ENCODE results near the gene GRIA4. TPM values are rescaled to one million over a fixed set of nuclear protein-coding genes. Genes with fewer than 3 reads are reported as not detected.

The GRIA4 gene
- total RNA-seq, 1 donor from 2014 or later, result 0.27 TPM

GRCh38 chr11:105852403-105852802, 242.5 kb downstream of the GRIA4 start:
- no peak overlapping the region for H3K9ac ChIP-seq (ENCODE audit: low read length)
- DNase-seq (ENCODE audit: low read depth) (no peak), FAIRE-seq (no peak)
- H4K20me1 ChIP-seq (ENCODE audit: insufficient read depth, low read length), result no peaks in the 10 kb centered on the region
- H3K27ac ChIP-seq (ENCODE audit: low read depth, low read length), result no peak overlapping the region
- no peak for TF ChIP-seq CTCF (IDR thresholded peaks at IDR 0.05; ENCODE audit: insufficient read depth, low read depth, low read length)
- TF ChIP-seq EZH2 (IDR thresholded peaks at IDR 0.05; ENCODE audit: insufficient read depth, low read length), result no peak
- no peak overlapping the region for H3K4me3 Mint-ChIP-seq (ENCODE audit: unreplicated experiment)
- H3K4me1 Mint-ChIP-seq (ENCODE audit: low read depth, unreplicated experiment), result peaks cover 4% of the 10 kb centered on the region
- H3K36me3 ChIP-seq (ENCODE audit: insufficient read depth, low read length), result no peaks in the 10 kb centered on the region
- H3K4me2 ChIP-seq (ENCODE audit: low read length), result no peak overlapping the region
- no peaks in the 10 kb centered on the region for H3K9me3 ChIP-seq (ENCODE audit: insufficient read depth, low read depth, low read length)
- H3K9me3 Mint-ChIP-seq (ENCODE audit: unreplicated experiment), result no peaks in the 10 kb centered on the region
- no peak overlapping the region for H2AFZ ChIP-seq (ENCODE audit: low read depth, low read length)
- no peaks in the 10 kb centered on the region for H3K4me1 ChIP-seq (ENCODE audit: insufficient read depth, low read length)
- H3K27me3 ChIP-seq (ENCODE audit: insufficient read depth, low read length), result no peaks in the 10 kb centered on the region
- H3K79me2 ChIP-seq (ENCODE audit: insufficient read depth, low read length), result no peaks in the 10 kb centered on the region
- H3K4me3 ChIP-seq (ENCODE audit: insufficient read depth, low read depth, low read length), result no peak overlapping the region
- H3K36me3 Mint-ChIP-seq (ENCODE audit: low read depth, unreplicated experiment), result no peaks in the 10 kb centered on the region
- H3K27ac Mint-ChIP-seq (ENCODE audit: unreplicated experiment), result no peak overlapping the region
- H3K27me3 Mint-ChIP-seq (ENCODE audit: low read depth, unreplicated experiment), result no peaks in the 10 kb centered on the region

- H3K9me3 Mint-ChIP-seq (ENCODE audit: unreplicated experiment), result no peaks in the 10 kb centered on the region
- no peak overlapping the region for H3K4me3 Mint-ChIP-seq (ENCODE audit: unreplicated experiment)
- Histone ChIP-seq H3K4me2 (ENCODE audit: low read length) (no peak overlapping the region), H3K9me3 (ENCODE audit: insufficient read depth, low read depth, low read length) (no peaks in the 10 kb centered on the region), H3K27ac (ENCODE audit: low read depth, low read length) (no peak overlapping the region), H3K36me3 (ENCODE audit: insufficient read depth, low read length) (no peaks in the 10 kb centered on the region), H3K9ac (ENCODE audit: low read length) (no peak overlapping the region), H3K27me3 (ENCODE audit: insufficient read depth, low read length) (no peaks in the 10 kb centered on the region), H3K79me2 (ENCODE audit: insufficient read depth, low read length) (no peaks in the 10 kb centered on the region), H4K20me1 (ENCODE audit: insufficient read depth, low read length) (no peaks in the 10 kb centered on the region), H2AFZ (ENCODE audit: low read depth, low read length) (no peak overlapping the region), H3K4me3 (ENCODE audit: insufficient read depth, low read depth, low read length) (no peak overlapping the region), H3K4me1 (ENCODE audit: insufficient read depth, low read length) (no peaks in the 10 kb centered on the region)
- no peak for FAIRE-seq
- no peak for DNase-seq (ENCODE audit: low read depth)
- no peak for TF ChIP-seq CTCF (IDR thresholded peaks at IDR 0.05; ENCODE audit: insufficient read depth, low read depth, low read length)
- no peak for TF ChIP-seq EZH2 (IDR thresholded peaks at IDR 0.05; ENCODE audit: insufficient read depth, low read length)
- peaks cover 4% of the 10 kb centered on the region for H3K4me1 Mint-ChIP-seq (ENCODE audit: low read depth, unreplicated experiment)
- no peaks in the 10 kb centered on the region for H3K36me3 Mint-ChIP-seq (ENCODE audit: low read depth, unreplicated experiment)
- H3K27me3 Mint-ChIP-seq (ENCODE audit: low read depth, unreplicated experiment), result no peaks in the 10 kb centered on the region
- no peak overlapping the region for H3K27ac Mint-ChIP-seq (ENCODE audit: unreplicated experiment)
Measured at GRCh38 chr11:105854269-105854668, 244.4 kb downstream of the GRIA4 start.

- Mint-ChIP-seq H3K27ac (ENCODE audit: unreplicated experiment) (no peak overlapping the region), H3K4me3 (ENCODE audit: unreplicated experiment) (no peak overlapping the region), H3K4me1 (ENCODE audit: low read depth, unreplicated experiment) (peaks cover under 1% of the 10 kb centered on the region), H3K9me3 (ENCODE audit: unreplicated experiment) (no peaks in the 10 kb centered on the region), H3K36me3 (ENCODE audit: low read depth, unreplicated experiment) (no peaks in the 10 kb centered on the region), H3K27me3 (ENCODE audit: low read depth, unreplicated experiment) (no peaks in the 10 kb centered on the region)
- Histone ChIP-seq H3K27ac (ENCODE audit: low read depth, low read length) (no peak overlapping the region), H3K4me3 (ENCODE audit: insufficient read depth, low read depth, low read length) (no peak overlapping the region), H3K27me3 (ENCODE audit: insufficient read depth, low read length) (no peaks in the 10 kb centered on the region), H2AFZ (ENCODE audit: low read depth, low read length) (no peak overlapping the region), H3K9ac (ENCODE audit: low read length) (no peak overlapping the region), H3K79me2 (ENCODE audit: insufficient read depth, low read length) (no peaks in the 10 kb centered on the region), H3K4me1 (ENCODE audit: insufficient read depth, low read length) (no peaks in the 10 kb centered on the region), H3K4me2 (ENCODE audit: low read length) (no peak overlapping the region), H4K20me1 (ENCODE audit: insufficient read depth, low read length) (no peaks in the 10 kb centered on the region), H3K9me3 (ENCODE audit: insufficient read depth, low read depth, low read length) (no peaks in the 10 kb centered on the region), H3K36me3 (ENCODE audit: insufficient read depth, low read length) (no peaks in the 10 kb centered on the region)
- DNase-seq (ENCODE audit: low read depth), result no peak
- no peak for TF ChIP-seq EZH2 (IDR thresholded peaks at IDR 0.05; ENCODE audit: insufficient read depth, low read length)
- no peak for TF ChIP-seq CTCF (IDR thresholded peaks at IDR 0.05; ENCODE audit: insufficient read depth, low read depth, low read length)
- FAIRE-seq, result no peak
Measured at GRCh38 chr11:105856954-105857353, 247.1 kb downstream of the GRIA4 start.
